WTC11 (cell line): ENCODE results near the gene CROCC2.

Experiments used
- CBFB ChIP-seq: sonication (generic); formaldehyde crosslinking; IDR thresholded peaks from 2 replicates; pipeline ENCODE4 v1.8.1; 2022; ENCODE audit warnings: mild to moderate bottlenecking, low read depth, missing genetic modification reagents
- EMX1 ChIP-seq: fragments of 250-450 bp; sonication (Bioruptor Pico); IDR thresholded peaks from 2 replicates; pipeline ENCODE4 v1.8.0; 2021; ENCODE audit warnings: mild to moderate bottlenecking
- ESRRA ChIP-seq: sonication (generic); formaldehyde crosslinking; IDR thresholded peaks from 2 replicates; pipeline ENCODE4 v1.8.1; 2022; ENCODE audit warnings: mild to moderate bottlenecking, missing genetic modification reagents, borderline replicate concordance
- IRF2 ChIP-seq: sonication (generic); formaldehyde crosslinking; IDR thresholded peaks from 2 replicates; pipeline ENCODE4 v1.8.0; 2022; ENCODE audit warnings: low read depth, missing genetic modification reagents, borderline replicate concordance
- NFE2L1 ChIP-seq: sonication (generic); formaldehyde crosslinking; IDR thresholded peaks from 2 replicates; pipeline ENCODE4 v1.8.1; 2023; ENCODE audit warnings: missing genetic modification reagents
- SP1 ChIP-seq: sonication (generic); formaldehyde crosslinking; conservative IDR thresholded peaks from 2 replicates; pipeline ENCODE4 v1.8.1; 2022; ENCODE audit warnings: missing genetic modification reagents
- TEAD4 ChIP-seq: sonication (generic); formaldehyde crosslinking; IDR thresholded peaks from 2 replicates; pipeline ENCODE4 v1.8.0; 2022; ENCODE audit warnings: mild to moderate bottlenecking, missing genetic modification reagents
- ZNF121 ChIP-seq: sonication (generic); formaldehyde crosslinking; IDR thresholded peaks from 2 replicates; pipeline ENCODE4 v1.8.0; 2023; ENCODE audit warnings: missing genetic modification reagents
- TF ChIP-seq, protein P1 (sequence below): sonication (generic); formaldehyde crosslinking; IDR thresholded peaks from 2 replicates; pipeline ENCODE4 v1.8.1; 2023; ENCODE audit warnings: mild to moderate bottlenecking, missing genetic modification reagents
- TF ChIP-seq, protein P2 (sequence below): fragments of 200-600 bp; IDR thresholded peaks from 2 replicates; pipeline ENCODE4 v1.8.0; 2022; ENCODE audit warnings: antibody characterized with exemption
- TF ChIP-seq, protein P3 (sequence below): sonication (generic); formaldehyde crosslinking; IDR thresholded peaks from 2 replicates; pipeline ENCODE4 v1.8.1; 2022; ENCODE audit warnings: low read depth, mild to moderate bottlenecking, moderate library complexity, missing genetic modification reagents, borderline replicate concordance
- TF ChIP-seq, protein P4 (sequence below): fragments of 250-450 bp; sonication (Bioruptor Pico); IDR thresholded peaks from 2 replicates; pipeline ENCODE4 v1.8.0; 2021; ENCODE audit warnings: mild to moderate bottlenecking

DNA sequence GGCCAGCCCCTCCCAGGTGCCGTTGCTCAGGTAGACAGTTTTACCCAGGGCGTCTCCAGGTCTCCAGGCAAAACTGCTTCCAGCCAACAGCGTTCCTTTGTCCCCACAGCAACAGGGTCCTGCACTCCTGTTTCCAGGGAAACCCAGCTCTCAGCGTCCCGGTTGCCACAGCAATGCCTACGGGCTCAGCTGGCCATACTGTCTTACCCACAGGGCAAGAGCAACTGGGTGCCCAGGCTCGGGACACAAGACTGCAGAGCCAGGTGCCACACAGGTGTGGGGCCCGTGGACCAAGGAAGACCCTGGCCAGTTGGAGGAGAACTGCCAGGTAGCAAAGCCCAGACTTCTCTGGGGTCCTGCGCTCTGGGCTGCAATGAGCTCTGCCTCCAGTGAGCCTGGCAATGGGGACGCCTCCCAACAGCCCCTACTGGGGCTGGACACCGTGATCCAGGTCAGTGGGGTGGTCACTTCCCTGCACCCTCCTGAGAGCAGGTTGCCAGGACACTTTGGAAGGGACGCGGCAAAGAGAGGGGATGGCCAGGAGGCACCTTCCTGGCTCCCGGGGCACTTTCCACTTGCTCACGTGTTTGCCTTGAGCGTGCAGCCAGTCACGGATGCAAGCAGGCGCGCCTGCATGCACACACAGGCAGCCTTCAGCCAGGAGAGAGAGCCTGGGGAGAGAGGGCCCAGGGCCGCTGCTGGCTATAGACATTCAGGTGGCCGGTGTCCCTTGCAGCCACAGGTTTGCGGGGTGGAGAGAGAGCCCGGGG lies at the start of gene CROCC2:
- TF ChIP-seq IRF2 (CRISPR knock-in tag) (no peak), NFE2L1 (CRISPR knock-in tag) (no peak), CBFB (CRISPR knock-in tag) (no peak), ESRRA (no peak), SP1 (CRISPR knock-in tag) (no peak), ZNF121 (CRISPR knock-in tag) (no peak), EMX1 (CRISPR knock-in tag) (no peak), TEAD4 (CRISPR knock-in tag) (no peak)
- TF ChIP-seq, protein P1, sequence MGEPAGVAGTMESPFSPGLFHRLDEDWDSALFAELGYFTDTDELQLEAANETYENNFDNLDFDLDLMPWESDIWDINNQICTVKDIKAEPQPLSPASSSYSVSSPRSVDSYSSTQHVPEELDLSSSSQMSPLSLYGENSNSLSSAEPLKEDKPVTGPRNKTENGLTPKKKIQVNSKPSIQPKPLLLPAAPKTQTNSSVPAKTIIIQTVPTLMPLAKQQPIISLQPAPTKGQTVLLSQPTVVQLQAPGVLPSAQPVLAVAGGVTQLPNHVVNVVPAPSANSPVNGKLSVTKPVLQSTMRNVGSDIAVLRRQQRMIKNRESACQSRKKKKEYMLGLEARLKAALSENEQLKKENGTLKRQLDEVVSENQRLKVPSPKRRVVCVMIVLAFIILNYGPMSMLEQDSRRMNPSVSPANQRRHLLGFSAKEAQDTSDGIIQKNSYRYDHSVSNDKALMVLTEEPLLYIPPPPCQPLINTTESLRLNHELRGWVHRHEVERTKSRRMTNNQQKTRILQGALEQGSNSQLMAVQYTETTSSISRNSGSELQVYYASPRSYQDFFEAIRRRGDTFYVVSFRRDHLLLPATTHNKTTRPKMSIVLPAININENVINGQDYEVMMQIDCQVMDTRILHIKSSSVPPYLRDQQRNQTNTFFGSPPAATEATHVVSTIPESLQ (CRISPR knock-in tag) = no peak
- TF ChIP-seq, protein P2, sequence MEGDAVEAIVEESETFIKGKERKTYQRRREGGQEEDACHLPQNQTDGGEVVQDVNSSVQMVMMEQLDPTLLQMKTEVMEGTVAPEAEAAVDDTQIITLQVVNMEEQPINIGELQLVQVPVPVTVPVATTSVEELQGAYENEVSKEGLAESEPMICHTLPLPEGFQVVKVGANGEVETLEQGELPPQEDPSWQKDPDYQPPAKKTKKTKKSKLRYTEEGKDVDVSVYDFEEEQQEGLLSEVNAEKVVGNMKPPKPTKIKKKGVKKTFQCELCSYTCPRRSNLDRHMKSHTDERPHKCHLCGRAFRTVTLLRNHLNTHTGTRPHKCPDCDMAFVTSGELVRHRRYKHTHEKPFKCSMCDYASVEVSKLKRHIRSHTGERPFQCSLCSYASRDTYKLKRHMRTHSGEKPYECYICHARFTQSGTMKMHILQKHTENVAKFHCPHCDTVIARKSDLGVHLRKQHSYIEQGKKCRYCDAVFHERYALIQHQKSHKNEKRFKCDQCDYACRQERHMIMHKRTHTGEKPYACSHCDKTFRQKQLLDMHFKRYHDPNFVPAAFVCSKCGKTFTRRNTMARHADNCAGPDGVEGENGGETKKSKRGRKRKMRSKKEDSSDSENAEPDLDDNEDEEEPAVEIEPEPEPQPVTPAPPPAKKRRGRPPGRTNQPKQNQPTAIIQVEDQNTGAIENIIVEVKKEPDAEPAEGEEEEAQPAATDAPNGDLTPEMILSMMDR = no peak
- TF ChIP-seq, protein P3, sequence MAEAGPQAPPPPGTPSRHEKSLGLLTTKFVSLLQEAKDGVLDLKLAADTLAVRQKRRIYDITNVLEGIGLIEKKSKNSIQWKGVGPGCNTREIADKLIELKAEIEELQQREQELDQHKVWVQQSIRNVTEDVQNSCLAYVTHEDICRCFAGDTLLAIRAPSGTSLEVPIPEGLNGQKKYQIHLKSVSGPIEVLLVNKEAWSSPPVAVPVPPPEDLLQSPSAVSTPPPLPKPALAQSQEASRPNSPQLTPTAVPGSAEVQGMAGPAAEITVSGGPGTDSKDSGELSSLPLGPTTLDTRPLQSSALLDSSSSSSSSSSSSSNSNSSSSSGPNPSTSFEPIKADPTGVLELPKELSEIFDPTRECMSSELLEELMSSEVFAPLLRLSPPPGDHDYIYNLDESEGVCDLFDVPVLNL (CRISPR knock-in tag) = no peak
- TF ChIP-seq, protein P4, sequence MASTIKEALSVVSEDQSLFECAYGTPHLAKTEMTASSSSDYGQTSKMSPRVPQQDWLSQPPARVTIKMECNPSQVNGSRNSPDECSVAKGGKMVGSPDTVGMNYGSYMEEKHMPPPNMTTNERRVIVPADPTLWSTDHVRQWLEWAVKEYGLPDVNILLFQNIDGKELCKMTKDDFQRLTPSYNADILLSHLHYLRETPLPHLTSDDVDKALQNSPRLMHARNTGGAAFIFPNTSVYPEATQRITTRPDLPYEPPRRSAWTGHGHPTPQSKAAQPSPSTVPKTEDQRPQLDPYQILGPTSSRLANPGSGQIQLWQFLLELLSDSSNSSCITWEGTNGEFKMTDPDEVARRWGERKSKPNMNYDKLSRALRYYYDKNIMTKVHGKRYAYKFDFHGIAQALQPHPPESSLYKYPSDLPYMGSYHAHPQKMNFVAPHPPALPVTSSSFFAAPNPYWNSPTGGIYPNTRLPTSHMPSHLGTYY (CRISPR knock-in tag) = no peak
